ENCODE measurements around the gene CATSPER2. TPM values are rescaled to one million over a fixed set of nuclear protein-coding genes. Genes with fewer than 3 reads are reported as not detected.
"Not testable (repeated sequence)": the region's sequence is repeated elsewhere in the genome, so short reads cannot be mapped to it uniquely, and the experiment has no call there.

The CATSPER2 gene
- total and polyA plus RNA-seq, 9 of the 15 experiments (the other 6 are each of a cell fraction or from before 2014, with no cell fraction given) = 0.59 to 11.5 (median 3.7) TPM

DNA sequence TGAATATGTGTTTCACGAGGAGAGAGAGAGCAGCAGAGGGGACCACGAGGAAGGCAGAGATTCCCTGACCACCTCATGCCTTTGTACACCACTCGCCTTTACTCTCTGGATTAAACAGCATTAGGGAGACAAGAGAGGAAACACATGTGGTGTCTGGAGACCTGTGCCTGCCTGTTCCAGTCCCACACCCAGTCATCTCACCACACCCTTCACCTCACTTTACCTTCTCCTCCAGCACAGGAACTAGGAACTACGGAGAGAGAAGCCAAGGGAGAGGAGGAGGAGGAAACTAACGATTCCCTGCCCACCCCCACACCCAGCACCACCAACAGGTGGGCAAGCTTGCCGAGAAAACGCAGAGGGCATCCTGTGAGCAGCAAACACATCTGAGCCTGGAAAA lies 44.0 kb upstream of the CATSPER2 start:
- H3K4me1 ChIP-seq (replicated peaks in 1 of 2; ENCODE audit: control insufficient read depth in 2 of 2, insufficient read depth in 2 of 2, low read length in 2 of 2); POLR2A ChIA-PET; DNase-seq (ENCODE audit: extremely low read depth in 1 of 4, low spot score in 3 of 4); H3K4me2 ChIP-seq (ENCODE audit: insufficient read depth, low read length); intact Hi-C loops (cut with micrococcal nuclease); H2AFZ ChIP-seq (ENCODE audit: low read depth, low read length); FAIRE-seq; H3K4me3 ChIP-seq; H3K79me2 ChIP-seq (ENCODE audit: control insufficient read depth, insufficient read depth, low read length); H3K36me3 ChIP-seq (ENCODE audit: control insufficient read depth, insufficient read depth, low read length); H3K27ac ChIP-seq (ENCODE audit: extremely low read depth, low read depth, low read length); H3K27me3 ChIP-seq (ENCODE audit: control insufficient read depth in 2 of 2, insufficient read depth in 2 of 2, low read length in 2 of 2); H3K9me1 ChIP-seq (ENCODE audit: control insufficient read depth, insufficient read depth, low read length); CTCF ChIA-PET (ENCODE audit: low intra/inter-chr PET ratio); H3K9me3 ChIP-seq (replicated peaks; ENCODE audit: control insufficient read depth, insufficient read depth, low read depth, low read length); H4K20me1 ChIP-seq (replicated peaks; ENCODE audit: control insufficient read depth, insufficient read depth, low read length); H3K9ac ChIP-seq (ENCODE audit: insufficient read depth in 1 of 2, low read depth in 2 of 2, low read length in 2 of 2); ATAC-seq; BruUV-seq (replicated peaks): not testable (repeated sequence)
- in situ Hi-C loops (cut with MboI) = loop anchor here (25.0 kb wide), 1 partner anchor 255 kb away; no protein-coding TSS in a partner anchor
- WGBS (ENCODE audit: insufficient coverage, low coverage, missing lambda C conversion rate) = 50% methylated on average over 1 of the region's 7 CpGs

DNA sequence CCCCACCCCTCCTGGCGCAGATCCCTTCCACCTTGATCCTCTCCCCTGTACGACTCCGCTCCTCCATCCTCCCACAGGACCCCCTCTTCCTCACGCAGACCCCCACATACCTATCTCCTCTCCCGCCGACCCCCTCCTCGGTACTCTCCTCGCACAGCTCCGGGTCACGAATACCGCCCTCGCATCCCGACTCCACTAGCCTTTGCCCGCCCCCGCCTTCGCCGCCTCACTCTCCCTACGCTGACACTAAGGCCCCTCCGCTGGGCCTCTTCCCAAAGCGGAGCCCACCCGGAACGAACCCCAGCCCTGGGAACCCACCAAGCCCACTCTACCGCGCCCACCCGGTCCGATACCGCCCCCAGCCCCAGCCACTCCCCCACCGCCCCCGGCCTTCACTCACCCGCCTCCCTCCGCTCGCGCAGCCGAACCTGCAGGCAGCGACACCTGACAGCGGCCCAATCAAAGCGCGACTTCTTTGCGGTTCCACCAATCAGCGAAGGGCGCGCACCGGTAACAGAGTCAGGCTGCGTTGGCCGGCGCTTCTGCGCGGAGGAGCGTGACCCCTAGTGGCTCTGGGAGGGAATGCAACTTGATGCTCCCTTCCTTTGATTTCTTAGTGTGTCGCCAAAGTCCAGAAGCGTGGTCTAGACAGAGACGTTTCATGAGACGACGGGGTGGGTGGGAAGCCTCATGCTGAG lies 41.1 kb upstream of the CATSPER2 start:
- H3K4me2 ChIP-seq (ENCODE audit: insufficient read depth, low read length); H3K9me3 ChIP-seq (replicated peaks; ENCODE audit: control insufficient read depth, insufficient read depth, low read depth, low read length); H3K27ac ChIP-seq (ENCODE audit: extremely low read depth, low read depth, low read length); CTCF ChIA-PET (ENCODE audit: low intra/inter-chr PET ratio); H3K4me1 ChIP-seq (replicated peaks in 1 of 2; ENCODE audit: control insufficient read depth in 2 of 2, insufficient read depth in 2 of 2, low read length in 2 of 2); H3K4me3 ChIP-seq; POLR2A ChIA-PET; DNase-seq (ENCODE audit: extremely low read depth in 1 of 4, low spot score in 3 of 4); H4K20me1 ChIP-seq (replicated peaks; ENCODE audit: control insufficient read depth, insufficient read depth, low read length); H3K9me1 ChIP-seq (ENCODE audit: control insufficient read depth, insufficient read depth, low read length); BruUV-seq (replicated peaks); H2AFZ ChIP-seq (ENCODE audit: low read depth, low read length); H3K79me2 ChIP-seq (ENCODE audit: control insufficient read depth, insufficient read depth, low read length); H3K27me3 ChIP-seq (ENCODE audit: control insufficient read depth in 2 of 2, insufficient read depth in 2 of 2, low read length in 2 of 2); intact Hi-C loops (cut with micrococcal nuclease); H3K36me3 ChIP-seq (ENCODE audit: control insufficient read depth, insufficient read depth, low read length); H3K9ac ChIP-seq (ENCODE audit: insufficient read depth in 1 of 2, low read depth in 2 of 2, low read length in 2 of 2): not testable (repeated sequence)
- no CpG with 5 or more reads among the region's 54 CpGs for WGBS (ENCODE audit: insufficient coverage, low coverage, missing lambda C conversion rate)
- ATAC-seq (peak; percentile 96), FAIRE-seq (peak; percentile 100)
- in situ Hi-C loops (cut with MboI) = loop anchor here (25.0 kb wide), 1 partner anchor 252 kb away; no protein-coding TSS in a partner anchor

DNA sequence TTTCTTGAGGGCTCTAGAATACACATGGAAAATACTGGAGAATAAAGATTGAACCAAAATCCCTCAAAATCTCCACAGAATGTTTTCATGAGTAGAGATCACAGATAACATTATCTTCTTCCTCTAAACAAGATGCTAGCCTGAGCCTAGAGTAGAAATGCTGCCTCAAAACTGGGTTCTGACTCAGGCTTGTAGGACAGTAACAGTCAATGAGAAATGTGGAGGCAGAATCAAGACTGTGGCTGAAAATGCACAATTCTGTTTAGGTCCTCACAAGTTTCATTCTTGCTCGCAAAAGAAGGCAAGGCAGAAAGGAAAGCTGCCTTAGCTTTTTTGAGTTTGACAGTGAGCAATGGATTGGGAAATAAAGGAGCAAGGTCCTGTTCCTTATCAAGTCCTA lies 25.5 kb upstream of the CATSPER2 start:
- FAIRE-seq; H3K79me2 ChIP-seq (ENCODE audit: control insufficient read depth, insufficient read depth, low read length); H4K20me1 ChIP-seq (replicated peaks; ENCODE audit: control insufficient read depth, insufficient read depth, low read length); POLR2A ChIA-PET; H3K27me3 ChIP-seq (ENCODE audit: control insufficient read depth in 2 of 2, insufficient read depth in 2 of 2, low read length in 2 of 2); BruUV-seq (replicated peaks); H2AFZ ChIP-seq (ENCODE audit: low read depth, low read length); intact Hi-C loops (cut with micrococcal nuclease); H3K4me1 ChIP-seq (replicated peaks in 1 of 2; ENCODE audit: control insufficient read depth in 2 of 2, insufficient read depth in 2 of 2, low read length in 2 of 2); H3K4me2 ChIP-seq (ENCODE audit: insufficient read depth, low read length); H3K9ac ChIP-seq (ENCODE audit: insufficient read depth in 1 of 2, low read depth in 2 of 2, low read length in 2 of 2); H3K27ac ChIP-seq (ENCODE audit: extremely low read depth, low read depth, low read length); in situ Hi-C loops (cut with MboI); CTCF ChIA-PET (ENCODE audit: low intra/inter-chr PET ratio); H3K4me3 ChIP-seq; H3K36me3 ChIP-seq (ENCODE audit: control insufficient read depth, insufficient read depth, low read length); H3K9me3 ChIP-seq (replicated peaks; ENCODE audit: control insufficient read depth, insufficient read depth, low read depth, low read length); DNase-seq (ENCODE audit: extremely low read depth in 1 of 4, low spot score in 3 of 4); ATAC-seq; H3K9me1 ChIP-seq (ENCODE audit: control insufficient read depth, insufficient read depth, low read length): not testable (repeated sequence)
- no CpG with 5 or more reads among the region's 1 CpG for WGBS (ENCODE audit: insufficient coverage, low coverage, missing lambda C conversion rate)

DNA sequence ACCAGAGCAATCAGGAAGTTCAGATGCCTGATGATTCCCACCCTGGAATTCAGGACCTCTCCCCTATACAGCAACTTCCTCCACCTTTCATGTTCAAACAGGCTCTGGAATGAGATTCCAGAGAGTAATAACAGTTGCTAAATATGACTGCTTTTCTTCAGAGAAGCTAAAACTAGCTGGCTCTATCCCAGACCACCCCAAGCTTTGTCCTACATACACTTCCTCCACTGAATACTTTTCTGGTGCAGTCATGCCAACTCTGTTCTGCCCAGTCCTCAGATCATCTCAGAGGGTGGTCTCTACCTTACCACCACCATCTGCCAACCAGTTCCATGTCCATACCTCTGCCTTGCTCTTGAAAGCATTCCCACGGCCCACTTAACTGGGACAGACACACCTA lies 17.5 kb upstream of the CATSPER2 start:
- FAIRE-seq; H2AFZ ChIP-seq (ENCODE audit: low read depth, low read length); POLR2A ChIA-PET; H3K36me3 ChIP-seq (ENCODE audit: control insufficient read depth, insufficient read depth, low read length); in situ Hi-C loops (cut with MboI); CTCF ChIA-PET (ENCODE audit: low intra/inter-chr PET ratio); H3K4me1 ChIP-seq (replicated peaks in 1 of 2; ENCODE audit: control insufficient read depth in 2 of 2, insufficient read depth in 2 of 2, low read length in 2 of 2); H3K9me1 ChIP-seq (ENCODE audit: control insufficient read depth, insufficient read depth, low read length); H3K4me3 ChIP-seq; DNase-seq (ENCODE audit: extremely low read depth in 1 of 4, low spot score in 3 of 4); BruUV-seq (replicated peaks); ATAC-seq; H3K9me3 ChIP-seq (replicated peaks; ENCODE audit: control insufficient read depth, insufficient read depth, low read depth, low read length); intact Hi-C loops (cut with micrococcal nuclease); H4K20me1 ChIP-seq (replicated peaks; ENCODE audit: control insufficient read depth, insufficient read depth, low read length); H3K9ac ChIP-seq (ENCODE audit: insufficient read depth in 1 of 2, low read depth in 2 of 2, low read length in 2 of 2); H3K27ac ChIP-seq (ENCODE audit: extremely low read depth, low read depth, low read length); H3K4me2 ChIP-seq (ENCODE audit: insufficient read depth, low read length); H3K27me3 ChIP-seq (ENCODE audit: control insufficient read depth in 2 of 2, insufficient read depth in 2 of 2, low read length in 2 of 2); H3K79me2 ChIP-seq (ENCODE audit: control insufficient read depth, insufficient read depth, low read length): not testable (repeated sequence)
- WGBS (ENCODE audit: insufficient coverage, low coverage, missing lambda C conversion rate) = no CpG with 5 or more reads among the region's 1 CpG

Data from K562 (cell line).